ENCODE data around the gene LYRM7. TPM values are rescaled to one million over a fixed set of nuclear protein-coding genes. Genes with fewer than 3 reads are reported as not detected.

Gene LYRM7
- total and polyA plus RNA-seq, 10 of the 15 experiments (the other 5 are each of a cell fraction or from before 2014, with no cell fraction given): 9.2 to 68.8 (median 20.2) TPM

DNA sequence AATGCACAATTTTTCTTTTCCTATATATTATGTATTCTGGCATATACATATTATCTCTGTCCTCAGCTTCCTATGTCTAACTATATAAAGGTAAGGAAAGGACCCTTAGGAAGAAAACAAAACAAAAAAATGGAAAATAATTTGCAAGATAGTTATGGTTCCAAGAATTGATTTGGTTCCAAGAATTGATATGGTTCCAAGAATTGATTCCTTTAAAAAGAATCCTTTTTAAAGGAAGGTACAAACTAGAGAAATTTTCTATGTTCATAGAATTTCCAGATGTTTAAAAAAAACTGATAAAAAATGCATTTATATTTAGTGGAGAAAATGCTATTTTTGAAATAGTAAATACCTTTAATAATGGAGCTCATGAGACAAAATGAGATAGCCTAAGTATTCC, 12.1 kb downstream of the LYRM7 start (continued):
- TF ChIP-seq ZBTB11 (CRISPR knock-in tag; IDR thresholded peaks at IDR 0.05) (no peak), FOXM1 (IDR thresholded peaks at IDR 0.05; ENCODE audit: low read depth, low read length) (no peak)

GRCh38 chr5:131185523-131186104, 14.9 kb downstream of the LYRM7 start:
- Histone ChIP-seq H3K27me3 (replicated peaks in 1 of 2; ENCODE audit: control insufficient read depth in 2 of 2, insufficient read depth in 2 of 2, low read length in 1 of 2) (no peaks in the 10 kb centered on the region), H4K20me1 (ENCODE audit: control insufficient read depth, insufficient read depth) (no peaks in the 10 kb centered on the region), H3K9ac (ENCODE audit: control insufficient read depth, insufficient read depth, low read length) (no peak overlapping the region), H3K27ac (ENCODE audit: control insufficient read depth, insufficient read depth) (no peak overlapping the region), H3K9me3 (replicated peaks; ENCODE audit: control insufficient read depth, insufficient read depth, low read length) (no peaks in the 10 kb centered on the region), H3K4me1 (ENCODE audit: control insufficient read depth, insufficient read depth, low read length) (no peaks in the 10 kb centered on the region), H3K79me2 (ENCODE audit: control insufficient read depth, insufficient read depth, low read length) (no peaks in the 10 kb centered on the region), H3K4me3 (no peak overlapping the region), H3K4me2 (ENCODE audit: control insufficient read depth, insufficient read depth) (no peak overlapping the region), H2AFZ (ENCODE audit: control insufficient read depth, low read depth, low read length) (no peak overlapping the region), H3K36me3 (ENCODE audit: control insufficient read depth in 2 of 2, insufficient read depth in 2 of 2, low read length in 1 of 2) (no peaks in the 10 kb centered on the region)
- no peak for ATAC-seq
- intact Hi-C loops (cut with micrococcal nuclease; ENCODE audit: unreplicated experiment): no loop called here
- CTCF ChIA-PET: interaction anchor here (0.6 kb wide), 1 partner anchor 14 kb away, joined by 3 read pairs; no protein-coding TSS in a partner anchor
- FAIRE-seq: peak; percentile 13
- SMC1A ChIA-PET (ENCODE audit: uncharacterized antibody, unreplicated experiment): interaction anchor here (0.9 to 1.9 kb wide), 2 partner anchors 23 to 37 kb away, joined by 3 to 4 read pairs; no protein-coding TSS in a partner anchor
- no peak for DNase-seq (ENCODE audit: low read depth, low spot score)
- TF ChIP-seq, protein P1, sequence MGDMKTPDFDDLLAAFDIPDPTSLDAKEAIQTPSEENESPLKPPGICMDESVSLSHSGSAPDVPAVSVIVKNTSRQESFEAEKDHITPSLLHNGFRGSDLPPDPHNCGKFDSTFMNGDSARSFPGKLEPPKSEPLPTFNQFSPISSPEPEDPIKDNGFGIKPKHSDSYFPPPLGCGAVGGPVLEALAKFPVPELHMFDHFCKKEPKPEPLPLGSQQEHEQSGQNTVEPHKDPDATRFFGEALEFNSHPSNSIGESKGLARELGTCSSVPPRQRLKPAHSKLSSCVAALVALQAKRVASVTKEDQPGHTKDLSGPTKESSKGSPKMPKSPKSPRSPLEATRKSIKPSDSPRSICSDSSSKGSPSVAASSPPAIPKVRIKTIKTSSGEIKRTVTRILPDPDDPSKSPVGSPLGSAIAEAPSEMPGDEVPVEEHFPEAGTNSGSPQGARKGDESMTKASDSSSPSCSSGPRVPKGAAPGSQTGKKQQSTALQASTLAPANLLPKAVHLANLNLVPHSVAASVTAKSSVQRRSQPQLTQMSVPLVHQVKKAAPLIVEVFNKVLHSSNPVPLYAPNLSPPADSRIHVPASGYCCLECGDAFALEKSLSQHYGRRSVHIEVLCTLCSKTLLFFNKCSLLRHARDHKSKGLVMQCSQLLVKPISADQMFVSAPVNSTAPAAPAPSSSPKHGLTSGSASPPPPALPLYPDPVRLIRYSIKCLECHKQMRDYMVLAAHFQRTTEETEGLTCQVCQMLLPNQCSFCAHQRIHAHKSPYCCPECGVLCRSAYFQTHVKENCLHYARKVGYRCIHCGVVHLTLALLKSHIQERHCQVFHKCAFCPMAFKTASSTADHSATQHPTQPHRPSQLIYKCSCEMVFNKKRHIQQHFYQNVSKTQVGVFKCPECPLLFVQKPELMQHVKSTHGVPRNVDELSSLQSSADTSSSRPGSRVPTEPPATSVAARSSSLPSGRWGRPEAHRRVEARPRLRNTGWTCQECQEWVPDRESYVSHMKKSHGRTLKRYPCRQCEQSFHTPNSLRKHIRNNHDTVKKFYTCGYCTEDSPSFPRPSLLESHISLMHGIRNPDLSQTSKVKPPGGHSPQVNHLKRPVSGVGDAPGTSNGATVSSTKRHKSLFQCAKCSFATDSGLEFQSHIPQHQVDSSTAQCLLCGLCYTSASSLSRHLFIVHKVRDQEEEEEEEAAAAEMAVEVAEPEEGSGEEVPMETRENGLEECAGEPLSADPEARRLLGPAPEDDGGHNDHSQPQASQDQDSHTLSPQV (IDR thresholded peaks at IDR 0.05): no peak
- in situ Hi-C loops (cut with MboI): no loop called here
- POLR2A ChIA-PET: no interaction called here
- RAD21 ChIA-PET (ENCODE audit: unreplicated experiment): no interaction called here
- BruUV-seq (replicated peaks): no TSS peak
